BE2C (cell line): Measurements from ENCODE around the gene AHRR.

Source experiments
- DNase-seq: peaks from one replicate; pipeline ENCODE4 v3.0.0-alpha.2; 2020
- H3K27me3 ChIP-seq: fragments of 250-450 bp; sonication (Bioruptor Pico); 2 replicates; pipeline ENCODE4 v1.5.1; 2020; ENCODE audit warnings: mild to moderate bottlenecking
- H3K36me3 ChIP-seq: fragments of 250-450 bp; sonication (Bioruptor Pico); 2 replicates; pipeline ENCODE4 v1.5.1; 2020; ENCODE audit warnings: mild to moderate bottlenecking
- H3K4me1 ChIP-seq: fragments of 250-450 bp; sonication (Bioruptor Pico); 2 replicates; pipeline ENCODE4 v1.5.1; 2020
- H3K4me3 ChIP-seq: 2 replicates; pipeline ENCODE4 v1.5.1; 2011; ENCODE audit warnings: low read depth, low read length
- H3K9me3 ChIP-seq: fragments of 250-450 bp; sonication (Bioruptor Pico); 2 replicates; pipeline ENCODE4 v1.5.1; 2020
- CTCF ChIP-seq: IDR thresholded peaks from 2 replicates; pipeline ENCODE4 v1.5.1; 2012; ENCODE audit warnings: mild to moderate bottlenecking, low read depth, low read length

The AHRR gene

GRCh38 chr5:376799-377325 is 55.3 kb downstream of the AHRR start:
- H3K36me3 ChIP-seq, result no peaks in the 10 kb centered on the region
- H3K4me3 ChIP-seq, result no peak overlapping the region
- no peaks in the 10 kb centered on the region for H3K9me3 ChIP-seq
- no peak for TF ChIP-seq CTCF
- DNase-seq, result no peak
- no peaks in the 10 kb centered on the region for H3K27me3 ChIP-seq
- H3K4me1 ChIP-seq, result no peaks in the 10 kb centered on the region

DNA sequence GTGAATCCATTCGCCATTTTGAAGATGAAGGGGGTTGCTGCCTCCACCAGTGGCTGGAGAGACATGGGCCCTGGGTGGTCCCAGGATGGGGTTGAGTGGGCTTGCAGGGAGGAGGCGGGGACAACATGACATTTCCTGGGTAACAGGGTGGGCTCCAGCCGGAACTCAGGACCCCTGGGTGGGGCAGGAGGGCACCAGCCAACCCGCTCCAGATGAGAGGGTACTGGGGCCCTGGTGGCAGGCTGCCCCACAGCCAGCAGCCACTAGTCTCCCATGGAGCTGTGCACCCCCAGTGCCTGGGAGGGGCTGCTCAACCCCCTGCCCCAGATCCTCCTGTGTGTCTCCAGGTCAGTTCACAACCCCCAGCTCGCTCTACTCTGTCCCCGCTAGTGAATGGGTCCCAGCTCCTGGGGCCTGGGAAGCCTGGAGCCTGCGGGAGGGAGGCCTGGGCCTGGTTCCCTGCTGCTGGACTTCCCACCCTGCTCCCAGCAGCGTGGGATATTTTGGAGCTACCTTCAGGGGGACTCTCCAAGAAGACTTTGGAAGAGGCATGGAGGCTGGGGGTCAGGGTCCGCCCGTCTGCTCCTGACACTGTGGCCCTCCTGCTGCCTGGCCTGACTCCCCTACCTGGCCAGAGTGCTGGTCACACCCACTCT is 55.9 kb downstream of the AHRR start:
- Histone ChIP-seq H3K4me1 (no peaks in the 10 kb centered on the region), H3K27me3 (no peaks in the 10 kb centered on the region), H3K4me3 (no peak overlapping the region), H3K9me3 (no peaks in the 10 kb centered on the region), H3K36me3 (no peaks in the 10 kb centered on the region)
- TF ChIP-seq CTCF, result no peak
- no peak for DNase-seq

DNA sequence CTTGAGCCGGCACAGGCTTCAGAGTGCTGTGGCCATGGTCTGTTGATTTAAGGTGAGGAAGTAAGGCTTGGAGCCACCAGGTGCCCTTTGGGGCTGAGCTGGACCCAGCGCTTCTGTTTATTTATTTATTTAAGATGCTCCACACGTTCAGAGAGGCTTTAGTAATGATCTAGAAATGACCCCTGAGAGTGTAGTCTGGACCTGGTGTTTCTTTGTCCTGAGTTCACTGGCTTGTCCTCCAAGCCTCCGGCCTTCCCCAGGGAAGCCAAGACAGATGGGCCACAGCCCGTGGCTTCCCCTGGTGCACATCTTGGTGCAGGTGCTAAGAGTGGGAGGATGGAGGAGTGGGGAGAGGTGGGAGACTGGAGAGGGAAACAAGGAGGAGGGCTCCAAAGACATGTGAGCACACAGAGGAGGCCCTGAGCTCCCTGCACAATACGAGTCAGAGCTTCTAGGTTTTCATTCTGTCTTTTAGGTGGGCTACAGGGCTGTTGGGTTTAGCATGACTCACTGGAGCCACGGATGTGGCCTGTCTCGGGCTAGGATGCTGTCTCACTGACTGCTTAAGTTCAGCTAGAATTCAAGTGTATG is 56.9 kb downstream of the AHRR start:
- Histone ChIP-seq H3K27me3 (no peaks in the 10 kb centered on the region), H3K9me3 (no peaks in the 10 kb centered on the region), H3K36me3 (no peaks in the 10 kb centered on the region), H3K4me3 (no peak overlapping the region), H3K4me1 (no peaks in the 10 kb centered on the region)
- no peak for DNase-seq
- no peak for TF ChIP-seq CTCF

- Histone ChIP-seq H3K4me1 (no peaks in the 10 kb centered on the region), H3K4me3 (no peak overlapping the region), H3K9me3 (no peaks in the 10 kb centered on the region), H3K27me3 (no peaks in the 10 kb centered on the region), H3K36me3 (no peaks in the 10 kb centered on the region)
- no peak for TF ChIP-seq CTCF
- DNase-seq, result no peak
These were observed 57.6 kb downstream of the AHRR start for GRCh38 chr5:378976-379742.

DNA sequence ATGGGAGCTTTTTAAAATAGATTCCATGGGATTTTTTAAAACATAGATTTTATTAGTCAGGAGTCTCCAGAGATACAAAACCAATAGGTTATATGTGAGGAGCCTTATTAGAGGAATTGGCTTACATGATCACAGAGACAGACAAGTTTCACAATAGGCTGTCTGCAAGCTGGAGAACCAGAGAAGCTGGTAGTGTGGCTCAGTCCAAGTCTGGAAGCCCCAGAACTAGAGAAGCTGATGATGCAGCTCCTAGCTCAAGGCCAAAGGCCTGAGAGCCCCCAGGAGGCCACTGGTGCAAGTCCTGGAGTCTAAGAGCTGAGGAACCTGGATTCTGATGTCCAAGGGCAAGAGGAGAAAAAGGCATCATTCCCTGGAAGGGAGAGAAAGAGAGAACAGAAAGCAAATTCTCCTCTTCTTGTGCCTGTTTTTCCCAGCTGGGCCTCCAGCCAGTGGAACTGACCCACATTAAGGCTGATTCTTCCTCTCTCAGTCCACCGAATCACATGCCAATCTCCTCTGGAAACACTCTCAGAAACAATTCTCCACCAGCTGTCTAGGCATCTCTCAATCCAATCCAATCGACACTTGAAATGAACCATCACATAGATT is 59.3 kb downstream of the AHRR start:
- Histone ChIP-seq H3K9me3 (no peaks in the 10 kb centered on the region), H3K27me3 (no peaks in the 10 kb centered on the region), H3K4me3 (no peak overlapping the region), H3K36me3 (no peaks in the 10 kb centered on the region), H3K4me1 (no peaks in the 10 kb centered on the region)
- no peak for TF ChIP-seq CTCF
- no peak for DNase-seq
